GM21423 (cell line): Measurements from ENCODE around the gene TMEM225B.
"Not testable (repeated sequence)": the region's sequence is repeated elsewhere in the genome, so short reads cannot be mapped to it uniquely, and the experiment has no call there.

Source experiments
- ATAC-seq: cut with Tn5 transposase; IDR thresholded peaks from one replicate; pipeline ENCODE4 v1.9.1; 2021; ENCODE audit warnings: mild to moderate bottlenecking, moderate library complexity; ENCODE audit not compliant: unreplicated experiment

TMEM225B gene

DNA sequence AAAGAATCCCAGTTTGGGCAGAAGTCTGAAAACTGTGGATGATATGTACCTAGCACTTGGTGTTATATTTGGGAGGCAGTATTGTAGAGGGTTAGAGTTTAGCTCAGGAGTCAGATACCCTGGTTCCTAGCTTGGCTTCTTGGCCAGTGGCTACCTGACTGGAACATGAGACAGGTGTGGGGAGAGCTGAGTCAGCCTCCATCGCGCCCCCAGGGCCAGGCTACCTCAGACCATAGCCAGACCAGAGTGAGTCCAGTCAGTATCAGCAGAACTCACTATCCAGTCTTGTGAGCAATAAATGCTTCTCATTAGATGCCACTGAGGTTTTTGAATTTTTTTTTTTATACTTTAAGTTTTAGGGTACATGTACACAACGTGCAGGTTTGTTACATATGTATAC, 55.7 kb downstream of the TMEM225B start:
- no peak for ATAC-seq

DNA sequence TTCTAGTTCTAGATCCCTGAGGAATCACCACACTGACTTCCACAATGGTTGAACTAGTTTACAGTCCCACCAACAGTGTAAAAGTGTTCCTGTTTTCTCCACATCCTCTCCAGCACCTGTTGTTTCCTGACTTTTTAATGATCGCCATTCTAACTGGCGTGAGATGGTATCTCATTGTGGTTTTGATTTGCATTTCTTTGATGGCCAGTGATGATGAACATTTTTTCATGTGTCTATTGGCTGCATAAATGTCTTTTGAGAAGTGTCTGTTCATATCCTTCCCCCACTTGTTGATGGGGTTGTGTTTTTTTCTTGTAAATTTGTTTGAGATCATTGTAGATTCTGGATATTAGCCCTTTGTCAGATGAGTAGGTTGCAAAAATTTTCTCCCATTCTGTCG, 56.6 kb downstream of the TMEM225B start:
- ATAC-seq = not testable (repeated sequence)

DNA sequence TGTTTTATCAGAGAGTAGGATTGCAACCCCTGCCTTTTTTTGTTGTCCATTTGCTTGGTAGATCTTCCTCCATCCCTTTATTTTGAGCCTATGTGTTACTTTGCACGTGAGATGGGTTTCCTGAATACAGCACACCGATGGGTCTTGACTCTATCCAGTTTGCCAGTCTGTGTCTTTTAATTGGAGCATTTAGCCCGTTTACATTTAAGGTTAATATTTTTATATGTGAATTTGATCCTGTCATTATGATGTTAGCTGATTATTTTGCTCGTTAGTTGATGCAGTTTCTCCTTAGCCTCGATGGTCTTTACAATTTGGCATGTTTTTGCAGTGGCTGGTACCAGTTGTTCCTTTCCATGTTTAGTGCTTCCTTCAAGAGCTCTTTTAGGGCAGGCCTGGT, 59.8 kb downstream of the TMEM225B start:
- not testable (repeated sequence) for ATAC-seq
